ENCODE data around the gene GRM6.

DNA sequence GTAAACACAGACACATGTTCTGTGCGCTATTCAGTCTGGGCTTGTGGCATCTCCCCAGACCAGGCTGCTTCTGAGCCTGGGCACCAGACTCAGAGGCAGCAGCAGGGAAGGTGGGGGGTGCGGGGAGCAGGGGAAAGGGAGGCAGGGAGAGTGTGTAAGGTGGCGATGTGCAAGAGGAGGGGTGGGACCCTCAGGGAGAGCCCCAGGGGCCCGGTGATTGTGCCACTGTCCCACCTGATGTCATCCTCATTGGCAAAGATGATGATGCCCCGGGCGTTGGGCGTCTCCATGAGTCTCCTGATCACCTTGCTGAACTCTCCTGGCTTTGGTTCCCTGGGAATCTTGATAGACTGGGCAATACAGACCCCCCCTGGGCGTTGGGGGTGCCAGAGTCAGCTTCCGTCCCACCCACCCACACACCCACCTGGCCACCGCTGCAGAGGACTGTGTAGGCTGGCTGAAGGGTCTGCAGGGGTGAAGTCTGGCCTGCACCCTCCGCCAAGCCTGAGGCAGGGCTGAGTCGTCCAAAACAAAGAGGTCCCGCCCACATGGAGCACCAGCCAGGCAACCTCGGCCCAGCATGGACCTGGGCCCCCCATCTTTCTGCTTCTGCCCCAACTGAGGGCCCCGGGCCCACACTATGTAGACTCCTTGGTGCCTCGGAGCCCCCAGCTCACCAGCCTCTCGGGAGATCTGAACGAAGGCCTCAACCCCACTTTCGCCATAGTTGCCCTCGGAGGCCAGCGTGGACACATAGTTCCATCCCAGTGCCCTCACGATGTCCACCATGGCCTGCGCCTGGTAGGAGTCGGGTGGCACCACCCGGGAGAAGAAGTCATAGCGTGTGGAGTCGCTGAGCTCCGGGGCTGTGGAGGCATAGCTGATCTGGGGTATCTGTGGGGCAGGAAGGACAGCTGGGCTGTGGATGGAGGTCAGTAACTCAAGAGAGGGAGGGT, 3.7 kb downstream of the GRM6 start:
- TF ChIP-seq, protein P1, sequence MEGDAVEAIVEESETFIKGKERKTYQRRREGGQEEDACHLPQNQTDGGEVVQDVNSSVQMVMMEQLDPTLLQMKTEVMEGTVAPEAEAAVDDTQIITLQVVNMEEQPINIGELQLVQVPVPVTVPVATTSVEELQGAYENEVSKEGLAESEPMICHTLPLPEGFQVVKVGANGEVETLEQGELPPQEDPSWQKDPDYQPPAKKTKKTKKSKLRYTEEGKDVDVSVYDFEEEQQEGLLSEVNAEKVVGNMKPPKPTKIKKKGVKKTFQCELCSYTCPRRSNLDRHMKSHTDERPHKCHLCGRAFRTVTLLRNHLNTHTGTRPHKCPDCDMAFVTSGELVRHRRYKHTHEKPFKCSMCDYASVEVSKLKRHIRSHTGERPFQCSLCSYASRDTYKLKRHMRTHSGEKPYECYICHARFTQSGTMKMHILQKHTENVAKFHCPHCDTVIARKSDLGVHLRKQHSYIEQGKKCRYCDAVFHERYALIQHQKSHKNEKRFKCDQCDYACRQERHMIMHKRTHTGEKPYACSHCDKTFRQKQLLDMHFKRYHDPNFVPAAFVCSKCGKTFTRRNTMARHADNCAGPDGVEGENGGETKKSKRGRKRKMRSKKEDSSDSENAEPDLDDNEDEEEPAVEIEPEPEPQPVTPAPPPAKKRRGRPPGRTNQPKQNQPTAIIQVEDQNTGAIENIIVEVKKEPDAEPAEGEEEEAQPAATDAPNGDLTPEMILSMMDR (conservative IDR thresholded peaks at IDR 0.05; ENCODE audit: low read depth, low read length): no peak
- TF ChIP-seq EZH2 (IDR thresholded peaks at IDR 0.05; ENCODE audit: borderline replicate concordance, low read depth, low read length, poor library complexity, severe bottlenecking): no peak
